ENCODE data around the gene ENTHD1. TPM values are rescaled to one million over a fixed set of nuclear protein-coding genes. Genes with fewer than 3 reads are reported as not detected.

ENTHD1 gene
- total and polyA plus RNA-seq, 2 of the 4 experiments (the other 2 are of a cell fraction) = not detected

DNA sequence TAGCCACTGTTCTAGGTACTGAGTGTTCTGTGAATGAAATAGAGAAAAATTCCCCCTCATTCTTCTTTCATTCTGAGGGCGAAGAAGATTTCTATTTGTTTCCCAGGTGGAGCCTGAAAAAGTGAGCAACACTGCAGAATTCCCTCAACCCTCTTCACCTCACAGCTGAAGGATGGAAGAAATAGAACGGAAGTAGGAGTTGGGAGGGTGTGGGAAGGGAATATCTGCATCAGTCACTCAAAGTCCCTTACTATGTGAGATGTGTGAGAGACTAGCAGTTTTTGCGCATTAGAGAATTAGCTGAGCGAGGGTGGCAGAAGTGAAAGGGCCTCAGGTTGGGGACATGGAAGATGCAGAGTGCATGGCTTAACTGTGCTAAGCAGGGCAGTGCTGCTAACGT is 88.4 kb downstream of the ENTHD1 start:
- TF ChIP-seq SMC3 (IDR thresholded peaks at IDR 0.05; ENCODE audit: low read depth, low read length) (no peak), MXI1 (IDR thresholded peaks at IDR 0.05; ENCODE audit: borderline replicate concordance, low read depth, low read length) (no peak), POLR2A (IDR thresholded peaks at IDR 0.05; ENCODE audit: low read depth, low read length) (no peak), FOS (IDR thresholded peaks at IDR 0.05; ENCODE audit: low read depth, low read length) (no peak), MAZ (IDR thresholded peaks at IDR 0.05; ENCODE audit: borderline replicate concordance, low read depth, low read length) (no peak), MAFK (IDR thresholded peaks at IDR 0.05; ENCODE audit: low read depth, low read length) (no peak), NFE2L2 (IDR thresholded peaks at IDR 0.05; ENCODE audit: low read depth, low read length) (no peak)
- TF ChIP-seq, protein P1, sequence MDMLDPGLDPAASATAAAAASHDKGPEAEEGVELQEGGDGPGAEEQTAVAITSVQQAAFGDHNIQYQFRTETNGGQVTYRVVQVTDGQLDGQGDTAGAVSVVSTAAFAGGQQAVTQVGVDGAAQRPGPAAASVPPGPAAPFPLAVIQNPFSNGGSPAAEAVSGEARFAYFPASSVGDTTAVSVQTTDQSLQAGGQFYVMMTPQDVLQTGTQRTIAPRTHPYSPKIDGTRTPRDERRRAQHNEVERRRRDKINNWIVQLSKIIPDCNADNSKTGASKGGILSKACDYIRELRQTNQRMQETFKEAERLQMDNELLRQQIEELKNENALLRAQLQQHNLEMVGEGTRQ (IDR thresholded peaks at IDR 0.05; ENCODE audit: low read depth, low read length) = no peak
- TF ChIP-seq, protein P2, sequence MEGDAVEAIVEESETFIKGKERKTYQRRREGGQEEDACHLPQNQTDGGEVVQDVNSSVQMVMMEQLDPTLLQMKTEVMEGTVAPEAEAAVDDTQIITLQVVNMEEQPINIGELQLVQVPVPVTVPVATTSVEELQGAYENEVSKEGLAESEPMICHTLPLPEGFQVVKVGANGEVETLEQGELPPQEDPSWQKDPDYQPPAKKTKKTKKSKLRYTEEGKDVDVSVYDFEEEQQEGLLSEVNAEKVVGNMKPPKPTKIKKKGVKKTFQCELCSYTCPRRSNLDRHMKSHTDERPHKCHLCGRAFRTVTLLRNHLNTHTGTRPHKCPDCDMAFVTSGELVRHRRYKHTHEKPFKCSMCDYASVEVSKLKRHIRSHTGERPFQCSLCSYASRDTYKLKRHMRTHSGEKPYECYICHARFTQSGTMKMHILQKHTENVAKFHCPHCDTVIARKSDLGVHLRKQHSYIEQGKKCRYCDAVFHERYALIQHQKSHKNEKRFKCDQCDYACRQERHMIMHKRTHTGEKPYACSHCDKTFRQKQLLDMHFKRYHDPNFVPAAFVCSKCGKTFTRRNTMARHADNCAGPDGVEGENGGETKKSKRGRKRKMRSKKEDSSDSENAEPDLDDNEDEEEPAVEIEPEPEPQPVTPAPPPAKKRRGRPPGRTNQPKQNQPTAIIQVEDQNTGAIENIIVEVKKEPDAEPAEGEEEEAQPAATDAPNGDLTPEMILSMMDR (conservative IDR thresholded peaks at IDR 0.05; ENCODE audit: low read depth, low read length) = no peak
- TF ChIP-seq, protein P3, sequence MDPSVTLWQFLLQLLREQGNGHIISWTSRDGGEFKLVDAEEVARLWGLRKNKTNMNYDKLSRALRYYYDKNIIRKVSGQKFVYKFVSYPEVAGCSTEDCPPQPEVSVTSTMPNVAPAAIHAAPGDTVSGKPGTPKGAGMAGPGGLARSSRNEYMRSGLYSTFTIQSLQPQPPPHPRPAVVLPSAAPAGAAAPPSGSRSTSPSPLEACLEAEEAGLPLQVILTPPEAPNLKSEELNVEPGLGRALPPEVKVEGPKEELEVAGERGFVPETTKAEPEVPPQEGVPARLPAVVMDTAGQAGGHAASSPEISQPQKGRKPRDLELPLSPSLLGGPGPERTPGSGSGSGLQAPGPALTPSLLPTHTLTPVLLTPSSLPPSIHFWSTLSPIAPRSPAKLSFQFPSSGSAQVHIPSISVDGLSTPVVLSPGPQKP (IDR thresholded peaks at IDR 0.05; ENCODE audit: borderline replicate concordance, low read depth, low read length) = no peak
- ATAC-seq (ENCODE audit: low read depth) (no peak), DNase-seq (no peak)
- Histone ChIP-seq H3K4me3 (ENCODE audit: insufficient read depth, low read depth, low read length) (no peak overlapping the region), H2AK5ac (ENCODE audit: low read depth, low read length) (no peak overlapping the region), H3K14ac (replicated peaks; ENCODE audit: low read depth, low read length) (no peak overlapping the region), H2BK120ac (ENCODE audit: low read depth, low read length) (no peak overlapping the region), H2AFZ (replicated peaks; ENCODE audit: low read length, poor library complexity) (no peak overlapping the region), H4K8ac (ENCODE audit: low read depth in 2 of 2, low read length in 2 of 2) (no peak overlapping the region), H3K36me3 (ENCODE audit: control insufficient read depth, insufficient read depth, low read length) (no peaks in the 10 kb centered on the region), H4K20me1 (ENCODE audit: insufficient read depth, low read length) (no peaks in the 10 kb centered on the region), H3K9me1 (ENCODE audit: insufficient read depth, low read length) (no peaks in the 10 kb centered on the region), H3K9ac (ENCODE audit: low read depth, low read length) (no peak overlapping the region), H3K4me2 (ENCODE audit: low read depth, low read length) (no peak overlapping the region), H4K5ac (ENCODE audit: low read depth, low read length) (no peak overlapping the region), H4K91ac (ENCODE audit: insufficient read depth, low read depth, low read length) (no peak overlapping the region), H2BK15ac (ENCODE audit: low read depth, low read length) (no peak overlapping the region), H3K18ac (ENCODE audit: low read depth, low read length) (no peak overlapping the region), H3K27ac (ENCODE audit: insufficient read depth, low read length) (no peak overlapping the region), H3K79me1 (ENCODE audit: low read depth in 1 of 2, low read length in 2 of 2) (no peaks in the 10 kb centered on the region), H2BK20ac (ENCODE audit: low read depth, low read length) (no peak overlapping the region), H3K23ac (ENCODE audit: low read depth, low read length) (no peak overlapping the region), H3K4me1 (ENCODE audit: control insufficient read depth, insufficient read depth, low read length) (no peaks in the 10 kb centered on the region), H2AK9ac (replicated peaks; ENCODE audit: low read depth, low read length, poor library complexity) (no peak overlapping the region), H3K9me3 (ENCODE audit: control insufficient read depth, insufficient read depth, low read length) (0 out of 2 replicates have a peak, but pooled peaks cover 1% of the 10 kb centered on the region), H2BK5ac (ENCODE audit: low read depth, low read length, poor library complexity, severe bottlenecking) (no peak overlapping the region), H3K27me3 (ENCODE audit: control insufficient read depth, insufficient read depth, low read length) (peaks cover 62% of the 10 kb centered on the region), H3K56ac (ENCODE audit: extremely low read depth, insufficient read depth, low read length) (no peak overlapping the region), H3K4ac (ENCODE audit: low read depth, low read length) (no peak overlapping the region)
- dilution Hi-C loops (cut with HindIII; ENCODE audit: low sequenced_read_pairs, unreplicated experiment) (no loop called here), intact Hi-C loops (cut with micrococcal nuclease) (loop anchor here (5.0 to 10.0 kb wide), 2 partner anchors 180 to 248 kb away; no protein-coding TSS in a partner anchor), in situ Hi-C loops (cut with MboI; ENCODE audit: low sequenced_read_pairs) (no loop called here)
- POLR2A ChIA-PET (ENCODE audit: unreplicated experiment) = no interaction called here
- WGBS, 2 experiments (ENCODE audit: extremely low coverage in 2 of 2, insufficient read length in 1 of 2) = no CpG with 5 or more reads among the region's 5 CpGs
- no TSS peak for BruUV-seq (replicated peaks)
- CTCF ChIA-PET = interaction anchor here (0.6 kb wide), 1 partner anchor 106 kb away, joined by 3 read pairs; no protein-coding TSS in a partner anchor
